ENCODE results near the gene ARHGEF19.

Gene ARHGEF19

GRCh38 chr1:16150508-16150907 lies 61.9 kb downstream of the ARHGEF19 start:
- DNase-seq (ENCODE audit: low spot score in 2 of 2) = no peak
- no peak overlapping the region for H3K4me3 ChIP-seq
- no peaks in the 10 kb centered on the region for H3K27me3 ChIP-seq (ENCODE audit: low read depth)
- peaks cover 18% of the 10 kb centered on the region for H3K4me1 ChIP-seq
- peaks cover 50% of the 10 kb centered on the region for H3K36me3 ChIP-seq (replicated peaks)
- in situ Hi-C loops (cut with MboI; ENCODE audit: low sequenced_read_pairs) = no loop called here
- H3K9me3 ChIP-seq = no peaks in the 10 kb centered on the region

GRCh38 chr1:16149702-16150488 lies 62.6 kb downstream of the ARHGEF19 start:
- H3K36me3 ChIP-seq (replicated peaks) = peaks cover 50% of the 10 kb centered on the region
- no peak overlapping the region for H3K4me3 ChIP-seq
- peaks cover 18% of the 10 kb centered on the region for H3K4me1 ChIP-seq
- H3K27me3 ChIP-seq (ENCODE audit: low read depth) = no peaks in the 10 kb centered on the region
- H3K9me3 ChIP-seq = no peaks in the 10 kb centered on the region
- in situ Hi-C loops (cut with MboI; ENCODE audit: low sequenced_read_pairs) = no loop called here
- DNase-seq (ENCODE audit: low spot score in 2 of 2) = no peak

DNA sequence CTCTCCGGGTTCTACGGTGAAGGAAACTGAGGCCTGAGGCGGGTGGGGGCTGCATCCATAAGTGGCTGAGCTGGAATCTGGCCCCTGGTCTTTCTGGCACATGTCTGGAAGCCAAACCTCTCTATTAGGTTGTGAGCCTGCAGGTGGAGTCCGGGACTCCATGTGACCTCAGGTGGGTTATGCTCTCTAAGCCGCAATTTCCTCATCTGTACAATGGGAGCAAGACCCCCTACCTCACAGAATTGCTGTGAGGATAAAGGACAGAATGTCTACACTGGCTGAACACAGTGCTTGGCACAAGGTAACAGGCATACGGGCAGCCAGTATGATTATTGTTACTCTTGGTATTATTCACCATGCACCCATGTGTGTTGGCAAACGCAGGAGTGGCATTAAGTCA lies 63.3 kb downstream of the ARHGEF19 start:
- H3K4me3 ChIP-seq = no peak overlapping the region
- peaks cover 57% of the 10 kb centered on the region for H3K36me3 ChIP-seq (replicated peaks)
- in situ Hi-C loops (cut with MboI; ENCODE audit: low sequenced_read_pairs) = no loop called here
- no peak for DNase-seq (ENCODE audit: low spot score in 2 of 2)
- H3K4me1 ChIP-seq = peaks cover 15% of the 10 kb centered on the region
- H3K27me3 ChIP-seq (ENCODE audit: low read depth) = no peaks in the 10 kb centered on the region
- H3K9me3 ChIP-seq = no peaks in the 10 kb centered on the region

DNA sequence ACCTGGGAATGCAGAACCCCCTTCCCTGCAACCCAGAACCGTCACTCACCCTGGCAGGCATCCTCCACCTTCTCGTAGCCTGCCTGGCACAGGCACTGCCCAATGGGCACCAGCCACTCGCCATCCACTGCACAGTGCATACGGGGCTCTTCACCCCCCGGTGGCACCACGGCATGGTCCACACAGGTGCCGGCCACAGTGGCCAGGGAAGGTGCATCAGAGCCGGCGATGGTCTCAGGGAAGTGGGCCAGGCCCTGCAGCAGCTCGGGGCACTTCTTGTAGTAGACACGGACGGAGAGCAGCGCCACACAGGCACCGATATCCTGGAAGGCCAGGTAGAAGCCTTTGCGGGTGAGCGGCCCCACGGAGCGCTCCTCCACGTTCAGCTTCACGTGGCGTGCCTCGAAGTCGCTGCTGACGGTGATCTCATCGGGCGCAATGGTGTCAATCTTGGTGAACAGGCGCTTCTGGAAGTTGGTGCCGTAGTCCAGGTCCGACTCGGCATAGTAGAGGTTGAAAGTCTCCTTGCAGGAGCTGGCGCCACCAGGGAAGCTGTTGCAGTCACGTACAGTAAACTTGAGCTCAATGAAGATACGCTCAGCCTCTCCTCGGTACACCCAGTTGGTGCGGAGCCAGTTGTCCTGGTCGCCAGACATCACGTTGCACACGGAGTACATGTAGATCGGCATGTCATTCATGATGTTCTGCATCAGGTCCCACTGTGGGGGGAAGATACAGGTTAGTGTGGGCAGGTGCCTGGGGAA lies 63.9 kb downstream of the ARHGEF19 start:
- no peaks in the 10 kb centered on the region for H3K27me3 ChIP-seq (ENCODE audit: low read depth)
- H3K4me1 ChIP-seq = peaks cover 9% of the 10 kb centered on the region
- H3K36me3 ChIP-seq (replicated peaks) = peaks cover 62% of the 10 kb centered on the region
- no peaks in the 10 kb centered on the region for H3K9me3 ChIP-seq
- in situ Hi-C loops (cut with MboI; ENCODE audit: low sequenced_read_pairs) = no loop called here
- no peak overlapping the region for H3K4me3 ChIP-seq
- no peak for DNase-seq (ENCODE audit: low spot score in 2 of 2)
